ENCODE measurements around the gene VIPR2. TPM values are rescaled to one million over a fixed set of nuclear protein-coding genes. Genes with fewer than 3 reads are reported as not detected.

VIPR2 gene
- total and polyA plus RNA-seq, 11 donors: 3.3 to 27.0 (median 18.5) TPM

- Histone ChIP-seq H3K4me3 (no peak overlapping the region), H3K4me1 (peaks cover 0 to 28% (median 10%) of the 10 kb centered on the region in 12 donors), H3K27me3 (peaks cover 0 to 8% (median 0%) of the 10 kb centered on the region in 9 donors), H3K36me3 (peaks cover 0 to 35% (median 11%) of the 10 kb centered on the region in 9 donors), H3K27ac (no peak overlapping the region), H3K9me3 (no peaks in the 10 kb centered on the region)
- WGBS, 4 donors: 74 to 81% (median 80%) methylated on average over 10 of the region's 10 CpGs
- ATAC-seq (no peak), DNase-seq (no peak)
- no peak for TF ChIP-seq CTCF (IDR thresholded peaks at IDR 0.05)
- intact Hi-C loops (cut with DNase I): loop anchor here in 4 of 10 donors (5.0 to 10.0 kb wide), 3 partner anchors 33 to 113 kb away; partner anchors contain the start of gene VIPR2 (in 2 of the 4)
Observed at GRCh38 chr7:159034394-159034793, 110.3 kb downstream of the VIPR2 start.

- WGBS, 4 donors: 82 to 88% (median 83%) methylated on average over 15 to 16 of the region's 16 CpGs
- Histone ChIP-seq H3K4me3 (no peak overlapping the region), H3K27me3 (peaks cover 0 to 8% (median 0%) of the 10 kb centered on the region in 9 donors), H3K9me3 (no peaks in the 10 kb centered on the region), H3K36me3 (peaks cover 0 to 35% (median 11%) of the 10 kb centered on the region in 9 donors), H3K27ac (no peak overlapping the region), H3K4me1 (peaks cover 0 to 28% (median 10%) of the 10 kb centered on the region in 12 donors)
- ATAC-seq (no peak), DNase-seq (peak in 1 of 5 donors; percentile 12)
- TF ChIP-seq CTCF (IDR thresholded peaks at IDR 0.05) (no peak), POLR2A (IDR thresholded peaks at IDR 0.05) (no peak)
- intact Hi-C loops (cut with DNase I): loop anchor here in 4 of 10 donors (5.0 to 10.0 kb wide), 3 partner anchors 33 to 113 kb away; partner anchors contain the start of gene VIPR2 (in 2 of the 4)
Observed at GRCh38 chr7:159033956-159034355, 110.7 kb downstream of the VIPR2 start.

- Histone ChIP-seq H3K9me3 (no peaks in the 10 kb centered on the region), H3K27ac (no peak overlapping the region), H3K36me3 (peaks cover 0 to 30% (median 11%) of the 10 kb centered on the region in 9 donors), H3K27me3 (peaks cover 0 to 8% (median 0%) of the 10 kb centered on the region in 9 donors), H3K4me1 (peaks cover 0 to 28% (median 10%) of the 10 kb centered on the region in 12 donors), H3K4me3 (no peak overlapping the region)
- no peak for DNase-seq
- TF ChIP-seq CTCF (IDR thresholded peaks at IDR 0.05): no peak
- TF ChIP-seq POLR2A (IDR thresholded peaks at IDR 0.05): no peak
- 85 to 91% (median 88%) methylated on average over 5 of the region's 5 CpGs for WGBS, 4 donors
- ATAC-seq: no peak
- intact Hi-C loops (cut with DNase I): loop anchor here in 4 of 10 donors (5.0 to 10.0 kb wide), 3 partner anchors 34 to 114 kb away; partner anchors contain the start of gene VIPR2 (in 2 of the 4)
Observed at GRCh38 chr7:159033473-159033825, 111.2 kb downstream of the VIPR2 start.

- Histone ChIP-seq H3K9me3 (no peaks in the 10 kb centered on the region), H3K4me1 (peaks cover 0 to 28% (median 10%) of the 10 kb centered on the region in 12 donors), H3K36me3 (peaks cover 0 to 26% (median 11%) of the 10 kb centered on the region in 9 donors), H3K27ac (peak overlapping the region in 3 of 12 donors; percentile 11 to 19 (median 18)), H3K27me3 (peaks cover 0 to 8% (median 0%) of the 10 kb centered on the region in 9 donors), H3K4me3 (no peak overlapping the region)
- intact Hi-C loops (cut with DNase I): loop anchor here in 4 of 10 donors (5.0 to 10.0 kb wide), 3 partner anchors 34 to 114 kb away; partner anchors contain the start of gene VIPR2 (in 2 of the 4)
- ATAC-seq (no peak), DNase-seq (peak in 1 of 5 donors; percentile 15)
- 83 to 91% (median 85%) methylated on average over 12 to 13 of the region's 13 CpGs for WGBS, 4 donors
- TF ChIP-seq POLR2A (IDR thresholded peaks at IDR 0.05) (no peak), CTCF (IDR thresholded peaks at IDR 0.05) (no peak)
Observed at GRCh38 chr7:159032753-159033472, 111.8 kb downstream of the VIPR2 start.
